Bladder microvascular endothelial cell (primary cell): ENCODE results near the gene STX19. TPM values are rescaled to one million over a fixed set of nuclear protein-coding genes. Genes with fewer than 3 reads are reported as not detected.

Experiments
- total RNA-seq: library from RNA; depleted of rRNA; stranded (reverse); fragments of >200 nt; gene quantifications from 2 replicates; pipeline ENCODE4 v1.2.3, GENCODE V29; 2014

The STX19 gene, protein sequence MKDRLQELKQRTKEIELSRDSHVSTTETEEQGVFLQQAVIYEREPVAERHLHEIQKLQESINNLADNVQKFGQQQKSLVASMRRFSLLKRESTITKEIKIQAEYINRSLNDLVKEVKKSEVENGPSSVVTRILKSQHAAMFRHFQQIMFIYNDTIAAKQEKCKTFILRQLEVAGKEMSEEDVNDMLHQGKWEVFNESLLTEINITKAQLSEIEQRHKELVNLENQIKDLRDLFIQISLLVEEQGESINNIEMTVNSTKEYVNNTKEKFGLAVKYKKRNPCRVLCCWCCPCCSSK
- not detected in 2 replicates for total RNA-seq

DNA sequence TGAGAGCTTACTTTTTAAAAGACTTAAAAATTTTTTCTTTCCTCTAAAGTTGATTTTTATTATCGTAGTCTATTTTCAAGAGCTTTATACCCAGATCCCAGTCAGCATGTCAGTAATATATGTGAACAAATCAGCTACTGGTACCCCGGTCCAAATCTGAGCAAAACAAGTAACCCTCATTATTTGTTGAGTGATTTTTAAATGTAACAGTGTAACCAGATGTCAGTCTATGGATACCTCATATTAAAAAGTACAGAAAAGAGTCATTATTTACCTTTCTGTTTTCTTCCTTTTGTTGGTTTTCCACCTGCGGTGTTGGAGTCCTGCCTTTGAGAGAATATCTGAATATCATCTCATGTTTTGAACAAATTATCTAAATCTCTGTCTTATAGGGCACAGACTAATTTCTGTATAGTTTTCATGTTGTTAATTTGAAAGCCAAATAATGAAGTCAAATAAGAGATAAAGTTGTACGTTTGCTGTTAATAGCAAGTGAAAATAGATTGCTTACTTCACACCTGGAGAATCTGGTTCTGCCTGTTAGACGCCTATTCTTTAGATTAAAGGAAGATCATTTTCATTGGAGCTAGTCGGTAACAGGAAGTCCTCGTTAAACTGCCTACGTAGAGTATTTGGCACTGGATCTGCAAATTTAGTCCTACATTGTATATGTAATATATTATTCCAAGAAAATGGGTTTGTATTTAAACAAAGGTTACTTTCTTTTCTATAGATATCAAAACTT, at the start of gene STX19:
STX19 (minus strand) TSS at position 505 of the 745 bp plus-strand sequence. CDS start 13,328 bp downstream, outside the sequence.

DNA sequence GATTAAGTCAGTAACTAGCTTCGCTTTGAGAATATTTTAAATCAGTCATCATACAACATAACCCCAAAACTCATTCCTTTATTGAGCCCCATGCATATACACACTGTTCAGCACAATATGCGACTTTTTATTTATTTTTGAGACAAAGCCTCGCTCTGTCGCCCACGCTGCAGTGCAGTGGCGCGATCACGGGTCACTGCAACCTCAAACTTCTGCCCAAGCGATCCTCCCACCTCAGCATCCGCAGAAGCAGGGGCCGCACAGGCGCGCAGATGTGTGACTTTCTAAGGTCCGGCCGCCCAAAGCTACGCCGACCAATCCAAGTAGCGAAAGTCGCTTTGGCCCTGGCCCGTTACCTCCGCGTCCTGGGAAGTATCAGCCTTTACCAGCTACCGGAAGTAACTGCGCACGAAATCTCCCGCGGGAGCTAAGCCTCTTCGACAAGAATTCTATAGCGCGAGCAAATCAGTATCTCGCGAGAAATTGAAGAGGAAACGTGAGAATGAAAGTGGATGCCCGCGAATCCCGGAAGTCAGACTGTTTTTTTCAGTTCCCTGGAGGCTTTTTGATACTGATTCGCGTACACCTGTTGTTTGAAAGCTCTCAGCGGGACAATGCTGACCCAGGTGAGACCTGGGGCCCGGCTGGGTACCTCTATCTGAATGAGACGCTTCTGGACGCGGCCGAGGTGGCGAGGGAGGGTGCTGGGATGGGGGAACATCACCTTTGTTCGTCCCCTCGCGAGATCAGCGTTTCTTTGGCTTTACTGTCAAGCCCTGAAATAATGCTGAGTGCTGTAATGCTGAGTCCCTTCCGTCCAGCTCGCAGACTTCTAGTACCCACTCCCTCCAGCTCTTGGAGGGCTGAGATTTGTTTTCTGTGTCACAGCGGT, 34.4 kb upstream of the STX19 start, which contains the start of the genes DHFR2 and NSUN3:
DHFR2 (minus strand) TSS at position 404 of the 892 bp plus-strand sequence. CDS start 1,405 bp downstream, outside the sequence.
NSUN3 (plus strand) TSS at position 549 of the 892 bp plus-strand sequence; CDS start at position 615, 66 bp downstream.

DNA sequence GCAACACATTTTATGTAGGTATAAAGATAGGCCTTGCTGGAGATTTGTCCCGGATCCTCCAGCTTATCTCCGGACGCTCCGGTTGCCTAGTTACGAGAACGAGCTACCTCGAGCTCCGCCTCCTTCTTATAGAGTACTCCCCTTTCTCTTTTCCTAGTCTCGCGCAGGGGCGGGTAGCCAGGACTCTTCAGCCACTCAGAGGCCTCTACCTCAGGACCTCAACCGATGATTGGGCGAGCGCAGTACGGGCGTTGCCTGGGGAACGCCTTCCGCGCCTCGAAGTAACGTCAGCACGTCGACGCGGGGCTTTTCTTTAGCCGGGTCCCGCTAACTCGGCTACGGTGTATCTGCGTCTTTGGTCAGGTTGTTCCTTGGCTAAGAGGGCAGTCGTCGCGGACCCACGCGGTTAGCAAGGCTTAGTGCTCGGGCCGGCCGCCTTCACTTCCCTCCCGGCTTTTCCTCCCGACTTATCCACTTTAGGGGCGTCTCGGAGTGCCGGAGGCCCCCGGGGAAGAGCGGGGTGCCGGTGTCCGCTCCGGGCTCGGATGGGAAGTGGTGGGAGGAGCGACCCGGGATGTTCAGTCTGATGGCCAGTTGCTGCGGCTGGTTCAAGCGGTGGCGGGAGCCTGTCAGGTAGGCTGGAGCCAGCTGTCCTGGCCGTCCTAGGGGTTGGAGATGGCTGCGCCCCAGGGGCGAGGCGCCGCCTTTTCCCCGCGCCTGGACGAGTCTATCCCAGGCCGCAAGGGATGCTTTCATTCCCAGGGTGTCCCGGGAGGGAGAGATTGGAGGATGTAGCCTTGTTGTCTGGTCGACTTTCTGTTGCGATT, 48.3 kb downstream of the STX19 start, which contains the start of gene ARL13B:
ARL13B (plus strand) TSS at position 306 of the 827 bp plus-strand sequence; CDS start at position 575, 269 bp downstream.

DNA sequence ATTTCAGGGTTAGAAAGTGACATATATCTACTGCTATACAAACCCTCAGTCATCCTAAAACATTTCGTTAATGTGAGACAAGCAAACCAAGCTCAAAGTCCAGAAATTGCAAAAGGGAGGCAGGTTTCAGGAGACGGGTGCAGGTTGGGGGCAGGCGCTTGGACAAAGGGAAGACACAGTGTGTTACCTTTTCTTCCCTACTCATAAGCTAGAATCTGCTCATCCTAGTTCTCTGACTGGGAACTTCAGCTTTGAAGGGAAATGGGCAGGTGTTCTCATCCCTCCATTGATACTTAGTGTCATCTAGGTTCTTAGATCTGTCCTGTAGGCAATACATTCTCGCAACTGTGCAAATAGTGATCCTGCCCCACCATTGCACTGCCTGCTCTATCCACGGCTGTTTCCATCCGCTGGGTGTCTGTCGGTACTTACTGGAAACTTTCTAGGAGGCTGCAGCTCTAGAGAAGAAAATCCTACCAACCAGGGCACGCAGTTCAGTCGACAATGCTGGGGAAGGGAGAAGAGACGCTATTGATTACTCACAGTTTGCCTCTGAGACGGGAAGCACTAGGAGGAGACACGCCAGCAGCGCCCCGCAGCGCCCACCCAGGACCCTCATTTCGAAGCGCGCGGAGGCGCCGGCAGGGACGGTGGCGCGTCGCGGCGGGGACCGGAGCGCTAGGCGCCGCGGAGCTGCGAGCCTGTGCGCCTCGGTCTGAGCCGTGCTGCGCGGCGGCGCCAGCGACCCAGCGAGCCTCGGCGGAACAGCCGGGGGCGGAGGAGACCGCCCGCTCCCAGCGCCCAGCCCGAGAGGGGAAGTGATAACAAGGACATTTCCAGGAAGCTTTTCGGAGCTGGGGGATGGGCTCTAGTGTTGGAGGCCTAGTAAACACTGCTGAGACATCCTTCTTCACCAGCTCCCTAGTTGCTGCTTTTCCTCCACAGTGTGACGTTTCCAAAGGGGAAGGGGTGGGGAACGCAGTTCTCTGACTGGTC, 55.0 kb downstream of the STX19 start, which contains the start of gene PROS1:
PROS1 (minus strand) TSS at position 766 of the 996 bp plus-strand sequence; CDS start at position 619, 147 bp downstream.

Other genes starting within 250 kb of the STX19 start
- 11.5 and 16.3 TPM in 2 replicates for gene PROS1, start 54.7 kb downstream of the STX19 start, total RNA-seq
- 6.0 and 12.7 TPM in 2 replicates for gene ARL13B, start 48.4 kb downstream of the STX19 start, total RNA-seq
- gene DHFR2, start 34.3 kb upstream of the STX19 start, total RNA-seq = 1.1 and 4.3 TPM in 2 replicates
- gene NSUN3, start 34.5 kb upstream of the STX19 start, total RNA-seq = 7.9 and 21.6 TPM in 2 replicates